OCI-LY3 (cell line): Measurements from ENCODE around the gene RBBP6.

Experiments
- CTCF ChIP-seq: fragments of 200-600, 300-600 bp; sonication (generic); IDR thresholded peaks from 2 replicates; pipeline ENCODE4 v1.5.1; 2014; ENCODE audit warnings: antibody characterized with exemption, low read length, low read depth
- EZH2phosphoT487 ChIP-seq: fragments of 200-600 bp; shearing (Covaris generic); IDR thresholded peaks from 2 replicates; pipeline ENCODE4 v1.6.1; 2018; ENCODE audit warnings: antibody characterized with exemption, mixed run types, low read depth

GRCh38 chr16:24572069-24572468 is 32.7 kb downstream of the RBBP6 start:
- TF ChIP-seq CTCF, result no peak
- TF ChIP-seq EZH2phosphoT487, result no peak
